HL-60/S4 (cell line): Measurements from ENCODE around the gene SLC1A2.

ENCODE experiments used
- in situ Hi-C: fragments of 300-500 bp; cut with MboI; formaldehyde crosslinking; loops from 2 replicates; pipeline ENCODE4 v1.14.3; 2022; ENCODE audit warnings: low sequenced_read_pairs

Gene SLC1A2

GRCh38 chr11:35380603-35381002, 38.8 kb downstream of the SLC1A2 start:
- in situ Hi-C loops = loop anchor here (10.0 kb wide), 1 partner anchor 446 kb away; no protein-coding TSS in a partner anchor

GRCh38 chr11:35377262-35377661, 42.1 kb downstream of the SLC1A2 start:
- in situ Hi-C loops = no loop called here

GRCh38 chr11:35376613-35377012, 42.7 kb downstream of the SLC1A2 start:
- in situ Hi-C loops = no loop called here

DNA sequence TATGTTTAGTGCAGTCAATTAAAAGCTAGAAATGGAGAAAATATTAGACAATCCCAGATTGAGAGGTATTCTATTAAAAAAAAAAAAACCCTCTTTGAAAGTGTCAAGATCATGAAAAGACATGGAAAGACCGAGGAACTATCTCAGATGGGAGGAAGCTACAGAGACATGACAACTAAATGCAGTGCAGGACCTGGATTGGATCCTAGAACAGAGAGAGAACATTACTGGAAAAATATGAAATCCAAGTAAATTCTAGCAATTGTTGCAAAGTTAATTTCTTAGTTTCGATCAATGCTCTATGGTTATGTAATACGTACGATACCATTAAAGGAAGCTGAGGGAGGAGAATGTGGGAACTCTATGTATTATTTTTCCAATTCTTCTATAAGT, 43.2 kb downstream of the SLC1A2 start:
- in situ Hi-C loops = no loop called here

- in situ Hi-C loops = no loop called here
These were observed 43.8 kb downstream of the SLC1A2 start for GRCh38 chr11:35375332-35376117.

- in situ Hi-C loops = no loop called here
These were observed 45.9 kb downstream of the SLC1A2 start for GRCh38 chr11:35373284-35373933.

DNA sequence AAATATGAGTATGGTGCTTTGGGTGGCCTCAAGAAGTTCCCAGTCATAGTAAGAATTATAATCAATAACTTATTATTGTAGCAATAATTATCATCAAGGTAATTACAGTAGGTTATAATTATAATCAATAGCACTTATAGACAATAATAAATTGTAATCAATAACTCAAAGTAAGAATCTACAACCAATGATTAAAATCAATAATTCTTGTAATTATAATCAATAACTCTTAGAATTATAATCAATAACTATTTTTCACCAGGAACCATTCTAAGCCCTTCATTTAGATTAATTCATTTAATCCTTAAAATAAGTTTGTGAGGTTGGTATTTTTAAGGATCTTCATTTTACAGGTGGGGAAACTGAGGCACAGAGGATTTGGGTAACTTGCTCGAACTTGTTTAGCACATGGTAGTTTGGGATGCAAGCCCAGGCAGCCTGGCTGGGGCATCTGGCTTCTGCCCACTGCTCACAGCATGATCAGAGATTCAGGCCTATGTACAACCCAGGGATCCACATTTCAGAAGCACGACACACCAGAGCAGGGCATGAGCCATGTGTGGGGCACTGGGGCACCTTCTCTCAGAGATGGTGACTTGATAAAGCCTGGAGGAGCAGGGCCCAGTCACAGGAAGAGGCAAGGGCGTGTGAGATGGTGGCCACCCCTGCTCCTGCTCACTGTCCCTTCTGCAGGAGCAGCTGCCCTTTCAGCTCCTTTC, 46.6 kb downstream of the SLC1A2 start:
- in situ Hi-C loops = no loop called here

- in situ Hi-C loops = no loop called here
These were observed 51.9 kb downstream of the SLC1A2 start for GRCh38 chr11:35367491-35367890.

GRCh38 chr11:35366798-35367197, 52.6 kb downstream of the SLC1A2 start:
- in situ Hi-C loops = no loop called here

DNA sequence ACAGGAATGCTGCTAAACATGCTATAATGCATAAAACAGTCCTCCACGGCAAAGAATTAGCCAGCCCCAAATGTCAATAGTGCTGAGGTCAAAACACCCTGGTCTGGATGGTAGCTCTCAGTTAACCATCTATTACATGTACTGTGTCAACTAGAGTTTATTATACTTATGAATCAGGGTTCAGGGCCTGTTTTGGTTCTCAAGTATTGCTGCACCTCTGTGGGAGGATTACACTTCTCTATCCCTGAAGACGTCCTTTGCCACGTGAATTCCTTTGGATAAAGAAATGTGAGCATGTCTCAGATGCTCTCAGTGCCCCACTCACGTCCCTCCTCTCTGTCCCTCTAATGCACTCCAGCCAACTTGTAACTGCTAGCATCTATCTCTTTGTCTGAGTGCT, 53.4 kb downstream of the SLC1A2 start:
- in situ Hi-C loops = no loop called here

- in situ Hi-C loops = no loop called here
These were observed 54.0 kb downstream of the SLC1A2 start for GRCh38 chr11:35365395-35365794.

DNA sequence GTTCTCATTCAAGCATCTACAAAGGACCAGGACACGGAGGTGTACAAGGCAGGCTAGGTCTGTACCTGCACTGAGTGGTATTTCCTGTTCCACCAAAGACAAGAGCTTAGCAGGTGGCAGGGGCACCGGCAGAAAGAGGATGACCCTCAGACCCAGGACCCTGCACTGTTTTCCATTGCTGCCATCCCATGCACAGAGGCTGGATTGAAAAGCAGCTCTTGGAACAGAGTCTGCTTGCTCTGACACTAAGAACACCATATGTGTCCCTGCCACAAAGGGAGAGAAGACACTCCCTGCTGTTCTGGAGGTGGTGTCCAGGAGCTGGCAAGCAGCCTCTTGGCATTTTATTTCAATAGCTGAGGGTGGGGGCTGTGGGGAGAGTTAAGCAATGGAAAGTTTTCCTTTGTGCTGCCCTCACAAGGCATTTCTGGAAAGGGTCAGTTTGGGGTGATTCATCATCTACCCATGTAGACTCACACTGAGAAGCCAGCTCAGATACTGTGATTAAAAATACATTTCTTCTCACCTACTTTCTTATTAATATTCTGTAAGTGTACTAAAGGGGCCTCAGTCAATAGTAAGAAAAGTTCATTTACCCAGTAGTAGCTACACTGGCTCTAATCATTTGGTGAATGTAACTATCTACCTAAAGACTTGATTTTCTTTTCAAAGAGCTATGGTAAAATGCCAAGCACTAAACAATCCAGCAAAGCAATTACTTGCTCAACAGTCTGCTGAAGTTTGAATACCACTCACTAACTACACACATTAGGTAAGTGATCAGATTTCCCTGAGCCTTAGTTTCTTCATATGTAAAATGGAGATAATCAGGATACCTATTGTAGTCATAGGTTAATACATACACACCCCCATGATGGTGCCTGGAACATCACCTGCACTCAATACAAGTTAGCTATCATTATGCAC, 55.2 kb downstream of the SLC1A2 start:
- in situ Hi-C loops = no loop called here

DNA sequence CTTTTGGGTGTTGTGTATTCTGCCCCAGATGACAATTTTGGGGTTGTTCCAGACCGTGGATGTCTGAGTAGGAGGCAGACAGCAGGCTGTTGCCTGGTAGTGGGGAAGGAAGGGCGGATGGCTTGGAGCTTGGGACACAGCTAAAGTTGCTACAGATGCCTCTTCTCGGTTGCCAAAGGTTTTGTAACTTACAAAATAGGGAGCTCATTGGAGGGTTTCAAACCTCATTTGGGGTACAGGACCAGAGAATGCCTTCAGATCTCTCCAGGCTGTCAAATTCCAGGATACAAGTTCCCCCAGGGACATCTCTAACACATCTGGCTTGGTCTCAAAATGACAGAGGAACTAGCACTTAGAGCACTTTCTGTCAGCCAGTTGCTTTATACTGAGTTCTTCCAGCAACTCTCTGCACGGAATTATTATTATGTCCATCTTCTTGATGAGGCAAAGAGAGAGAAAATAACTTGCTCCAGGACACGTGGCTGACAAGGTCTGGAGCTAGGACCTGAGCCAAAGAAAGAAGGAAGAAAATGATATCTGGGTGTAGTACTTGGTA, 56.0 kb downstream of the SLC1A2 start:
- in situ Hi-C loops = no loop called here

GRCh38 chr11:35362521-35362980, 56.8 kb downstream of the SLC1A2 start:
- in situ Hi-C loops = no loop called here

DNA sequence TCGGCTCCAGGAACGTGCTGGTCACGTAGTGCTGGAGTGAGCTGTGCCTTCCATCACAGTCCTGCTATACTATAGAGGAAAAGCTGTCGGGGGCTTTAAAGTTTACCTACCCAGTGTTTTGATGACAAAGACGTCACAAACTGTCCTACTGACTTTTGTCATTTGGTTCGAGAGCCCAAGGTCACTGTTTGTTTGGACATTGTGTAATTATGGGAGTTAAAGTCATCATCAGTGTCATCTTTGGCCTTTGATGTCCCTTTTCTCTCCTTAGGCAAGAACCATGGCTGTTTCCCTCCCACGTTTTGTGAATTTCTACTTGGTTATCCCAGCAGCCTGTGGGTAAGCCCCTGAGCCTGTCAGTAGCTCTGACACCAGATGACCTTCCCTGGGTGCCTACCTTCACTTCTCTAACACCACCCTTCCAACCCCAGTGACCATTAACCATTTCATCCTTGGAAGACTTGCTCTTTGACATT, 59.3 kb downstream of the SLC1A2 start:
- in situ Hi-C loops = no loop called here

DNA sequence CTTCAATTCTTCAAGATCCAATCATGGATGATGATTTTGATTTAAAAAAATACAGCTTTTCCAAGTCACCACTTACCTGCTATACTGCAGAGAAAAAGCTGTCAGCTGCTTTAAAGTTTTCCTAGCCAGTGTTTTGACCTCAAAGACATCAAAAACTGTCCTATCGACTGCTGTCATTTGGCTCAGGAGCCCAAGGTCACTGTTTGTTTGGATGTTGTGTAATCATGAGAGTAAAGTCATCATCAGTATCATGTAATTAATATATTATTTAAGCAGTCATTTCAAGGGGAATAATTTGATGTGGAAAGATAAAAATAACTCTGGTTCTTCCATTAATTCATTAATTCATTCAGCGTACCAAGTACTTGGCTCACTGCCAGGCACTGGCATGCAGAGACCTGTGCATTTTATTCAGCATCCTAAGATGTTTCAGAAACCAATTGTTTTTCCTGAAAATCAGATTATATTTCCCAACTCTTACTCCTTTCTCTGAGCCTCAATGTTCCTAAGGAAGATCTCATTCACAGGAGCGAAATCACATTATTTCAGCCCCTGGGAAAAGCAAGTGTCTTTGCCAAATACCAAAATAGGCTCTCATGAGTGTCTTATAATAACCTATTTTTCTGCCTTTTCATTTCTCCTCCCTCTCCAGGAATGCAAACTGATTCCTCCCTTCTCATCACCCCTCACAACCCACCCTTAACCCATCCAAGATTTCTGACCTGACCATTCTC, 59.9 kb downstream of the SLC1A2 start:
- in situ Hi-C loops = no loop called here

DNA sequence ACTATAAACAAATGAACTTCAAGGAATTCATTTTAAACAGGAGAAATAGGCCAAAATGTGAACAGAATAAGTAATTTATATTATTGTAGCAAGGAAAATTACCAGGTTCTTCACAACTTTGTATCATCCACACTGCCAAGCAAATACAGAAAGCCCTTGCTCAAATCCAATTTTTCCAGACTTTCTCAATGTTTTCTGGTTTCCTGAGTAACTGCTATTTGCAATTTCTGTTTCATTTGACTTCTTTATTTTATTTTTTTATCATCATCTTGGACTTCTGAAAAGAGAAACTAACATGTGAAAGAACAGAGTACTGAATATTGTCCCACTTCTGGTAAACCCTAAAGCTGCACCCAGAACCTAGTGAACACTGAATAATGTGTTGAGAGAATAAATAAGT, 61.0 kb downstream of the SLC1A2 start:
- in situ Hi-C loops = no loop called here

DNA sequence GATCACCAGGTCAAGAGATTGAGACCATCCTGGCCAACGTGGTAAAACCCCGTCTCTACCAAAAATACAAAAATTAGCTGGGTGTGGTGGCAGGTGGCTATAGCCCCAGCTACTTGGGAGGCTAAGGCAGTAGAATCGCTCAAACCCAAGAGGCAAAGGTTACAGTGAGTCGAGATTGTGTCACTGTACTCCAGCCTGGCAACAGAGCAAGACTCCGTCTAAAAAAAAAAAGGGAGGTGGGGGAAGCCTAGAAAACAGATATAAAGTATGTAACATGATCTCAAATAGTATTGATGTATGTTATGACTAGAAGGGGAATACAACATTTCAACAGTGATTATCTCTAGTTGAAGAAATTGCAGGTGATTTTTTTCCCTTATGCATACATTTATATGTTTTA, 61.4 kb downstream of the SLC1A2 start:
- in situ Hi-C loops = no loop called here

DNA sequence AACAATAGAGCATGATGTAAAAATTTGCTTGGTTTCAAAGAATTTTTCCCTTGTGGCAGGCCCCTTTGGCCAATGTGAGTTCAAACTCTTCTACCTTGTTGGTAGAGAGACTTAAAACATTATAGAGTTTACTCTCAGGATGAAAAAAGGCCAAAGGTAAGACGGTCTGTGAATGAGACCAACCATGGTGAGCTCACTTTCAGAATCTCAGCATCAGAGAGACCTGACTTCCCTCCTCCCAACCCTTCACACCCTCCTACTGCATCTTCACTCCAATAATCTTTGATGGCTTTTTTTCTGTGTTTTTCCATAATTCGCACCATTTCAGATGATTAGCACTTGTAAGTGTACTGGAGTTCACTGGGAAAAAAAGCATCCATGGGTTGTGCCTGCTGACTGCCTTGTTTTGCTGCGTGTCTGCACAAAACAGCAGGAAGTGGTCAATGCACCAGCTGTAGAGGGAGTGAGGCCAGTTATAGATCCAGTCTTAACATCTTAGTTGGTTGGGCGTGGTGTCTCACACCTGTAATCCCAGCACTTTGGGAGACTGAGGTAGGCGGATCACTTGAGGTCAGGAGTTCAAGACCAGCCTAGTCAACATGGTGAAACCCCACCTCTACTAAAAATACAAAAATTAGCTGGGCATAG, 64.1 kb downstream of the SLC1A2 start:
- in situ Hi-C loops = no loop called here
